GM18511 (cell line): Measurements from ENCODE around the gene PCGF3.
"Not testable (repeated sequence)": the region's sequence is repeated elsewhere in the genome, so short reads cannot be mapped to it uniquely, and the experiment has no call there.

Source experiments
- ATAC-seq: cut with Tn5 transposase; IDR thresholded peaks from one replicate; pipeline ENCODE4 v1.9.1; 2021; ENCODE audit warnings: mild to moderate bottlenecking, moderate library complexity; ENCODE audit not compliant: unreplicated experiment

PCGF3 gene

GRCh38 chr4:762211-763190 lies 56.9 kb downstream of the PCGF3 start:
- ATAC-seq: no peak

- ATAC-seq: no peak
Measured at GRCh38 chr4:763191-763810, 57.7 kb downstream of the PCGF3 start.

GRCh38 chr4:763922-764321 lies 58.3 kb downstream of the PCGF3 start:
- no peak for ATAC-seq

GRCh38 chr4:764405-765169 lies 59.0 kb downstream of the PCGF3 start:
- no peak for ATAC-seq

- no peak for ATAC-seq
Measured at GRCh38 chr4:766152-766515, 60.5 kb downstream of the PCGF3 start.

GRCh38 chr4:766559-767283 lies 61.1 kb downstream of the PCGF3 start:
- no peak for ATAC-seq

- no peak for ATAC-seq
Measured at GRCh38 chr4:768076-768475, 62.4 kb downstream of the PCGF3 start.

- ATAC-seq: no peak
Measured at GRCh38 chr4:768995-769394, 63.4 kb downstream of the PCGF3 start.

GRCh38 chr4:769511-769910 lies 63.9 kb downstream of the PCGF3 start:
- no peak for ATAC-seq

- ATAC-seq: no peak
Measured at GRCh38 chr4:770022-770421, 64.4 kb downstream of the PCGF3 start.

- ATAC-seq: no peak
Measured at GRCh38 chr4:771464-771863, 65.8 kb downstream of the PCGF3 start.

- ATAC-seq: no peak
Measured at GRCh38 chr4:772118-772517, 66.5 kb downstream of the PCGF3 start.

- no peak for ATAC-seq
Measured at GRCh38 chr4:772776-773175, 67.1 kb downstream of the PCGF3 start.

- no peak for ATAC-seq
Measured at GRCh38 chr4:773214-773613, 67.6 kb downstream of the PCGF3 start.

- ATAC-seq: not testable (repeated sequence)
Measured at GRCh38 chr4:774419-775092, 68.9 kb downstream of the PCGF3 start.

GRCh38 chr4:775485-775884 lies 69.9 kb downstream of the PCGF3 start:
- ATAC-seq: not testable (repeated sequence)

- ATAC-seq: no peak
Measured at GRCh38 chr4:776743-777441, 71.3 kb downstream of the PCGF3 start.

- ATAC-seq: no peak
Measured at GRCh38 chr4:777520-778262, 72.1 kb downstream of the PCGF3 start.

- ATAC-seq: no peak
Measured at GRCh38 chr4:779555-779954, 73.9 kb downstream of the PCGF3 start.
